ENCODE results near the gene MFAP2.

Gene MFAP2

GRCh38 chr1:16975211-16975610 is 5.2 kb downstream of the MFAP2 start:
- TF ChIP-seq CTCF (IDR thresholded peaks at IDR 0.05; ENCODE audit: low read depth, low read length, missing control alignments) = no peak
- in situ Hi-C loops (cut with HindIII; ENCODE audit: low sequenced_read_pairs) = no loop called here
- no peak for DNase-seq (ENCODE audit: low read depth)
- H3K4me3 ChIP-seq (ENCODE audit: low read depth, low read length) = no peak overlapping the region

GRCh38 chr1:16973215-16973614 is 7.2 kb downstream of the MFAP2 start:
- no peak overlapping the region for H3K4me3 ChIP-seq (ENCODE audit: low read depth, low read length)
- in situ Hi-C loops (cut with HindIII; ENCODE audit: low sequenced_read_pairs) = loop anchor here (5.0 kb wide), 1 partner anchor 69 kb away; no protein-coding TSS in a partner anchor
- DNase-seq (ENCODE audit: low read depth) = no peak
- TF ChIP-seq CTCF (IDR thresholded peaks at IDR 0.05; ENCODE audit: low read depth, low read length, missing control alignments) = no peak

GRCh38 chr1:16972189-16972895 is 8.1 kb downstream of the MFAP2 start:
- DNase-seq (ENCODE audit: low read depth) = no peak
- H3K4me3 ChIP-seq (ENCODE audit: low read depth, low read length) = no peak overlapping the region
- no peak for TF ChIP-seq CTCF (IDR thresholded peaks at IDR 0.05; ENCODE audit: low read depth, low read length, missing control alignments)
- in situ Hi-C loops (cut with HindIII; ENCODE audit: low sequenced_read_pairs) = loop anchor here (5.0 kb wide), 1 partner anchor 70 kb away; no protein-coding TSS in a partner anchor

- no peak for TF ChIP-seq CTCF (IDR thresholded peaks at IDR 0.05; ENCODE audit: low read depth, low read length, missing control alignments)
- DNase-seq (ENCODE audit: low read depth) = no peak
- H3K4me3 ChIP-seq (ENCODE audit: low read depth, low read length) = no peak overlapping the region
- in situ Hi-C loops (cut with HindIII; ENCODE audit: low sequenced_read_pairs) = loop anchor here (5.0 kb wide), 1 partner anchor 71 kb away; no protein-coding TSS in a partner anchor
Measured at GRCh38 chr1:16971341-16972188, 8.9 kb downstream of the MFAP2 start.

GRCh38 chr1:16970132-16970910 is 10.1 kb downstream of the MFAP2 start:
- H3K4me3 ChIP-seq (ENCODE audit: low read depth, low read length) = no peak overlapping the region
- DNase-seq (ENCODE audit: low read depth) = no peak
- in situ Hi-C loops (cut with HindIII; ENCODE audit: low sequenced_read_pairs) = loop anchor here (5.0 kb wide), 1 partner anchor 72 kb away; no protein-coding TSS in a partner anchor
- TF ChIP-seq CTCF (IDR thresholded peaks at IDR 0.05; ENCODE audit: low read depth, low read length, missing control alignments) = no peak

- in situ Hi-C loops (cut with HindIII; ENCODE audit: low sequenced_read_pairs) = loop anchor here (5.0 kb wide), 1 partner anchor 73 kb away; no protein-coding TSS in a partner anchor
- no peak for TF ChIP-seq CTCF (IDR thresholded peaks at IDR 0.05; ENCODE audit: low read depth, low read length, missing control alignments)
- no peak overlapping the region for H3K4me3 ChIP-seq (ENCODE audit: low read depth, low read length)
- DNase-seq (ENCODE audit: low read depth) = no peak
Measured at GRCh38 chr1:16969651-16970050, 10.8 kb downstream of the MFAP2 start.
